Neural cell (in vitro differentiated cells): Measurements from ENCODE around the gene GRM3. TPM values are rescaled to one million over a fixed set of nuclear protein-coding genes. Genes with fewer than 3 reads are reported as not detected.

Source experiments
- H2AFZ ChIP-seq: fragments of 200-600, 300-800 bp; sonication (generic), shearing (Covaris generic); 2 replicates; pipeline ENCODE4 v1.6.0; 2014; ENCODE audit warnings: low read depth, mild to moderate bottlenecking, antibody characterized with exemption, low read length, moderate library complexity
- H3F3A ChIP-seq: fragments of 200-600 bp; shearing (Covaris generic); 2 replicates; pipeline ENCODE4 v1.6.1; 2016; ENCODE audit warnings: mild to moderate bottlenecking, moderate library complexity, mixed read lengths, antibody characterized with exemption, low read length; ENCODE audit not compliant: insufficient read depth, poor library complexity, severe bottlenecking
- H3K27ac ChIP-seq: fragments of 200-600, 300-800 bp; sonication (generic), shearing (Covaris generic); 2 replicates; pipeline ENCODE4 v1.5.1; 2014; ENCODE audit warnings: mild to moderate bottlenecking, low read length, moderate library complexity
- H3K27me3 ChIP-seq: fragments of 300-800, 200-600 bp; sonication (generic), shearing (Covaris generic); 2 replicates; pipeline ENCODE4 v1.6.0; 2014; ENCODE audit warnings: mild to moderate bottlenecking, low read depth, low read length, moderate library complexity; ENCODE audit not compliant: insufficient read depth
- H3K36me3 ChIP-seq: fragments of 300-800, 200-600 bp; sonication (generic), shearing (Covaris generic); 2 replicates; pipeline ENCODE4 v1.5.1; 2014; ENCODE audit warnings: mild to moderate bottlenecking, antibody characterized with exemption, low read length, moderate library complexity; ENCODE audit not compliant: insufficient read depth
- H3K4me2 ChIP-seq: fragments of 300-800, 200-600 bp; sonication (generic), shearing (Covaris generic); 2 replicates; pipeline ENCODE4 v1.6.0; 2014; ENCODE audit warnings: mild to moderate bottlenecking, low read length
- H3K4me3 ChIP-seq: fragments of 300-800, 200-600 bp; sonication (generic), shearing (Covaris generic); 2 replicates; pipeline ENCODE4 v1.5.1; 2014; ENCODE audit warnings: mild to moderate bottlenecking, low read length, moderate library complexity
- H3K79me2 ChIP-seq: fragments of 200-600 bp; shearing (Covaris generic); replicated peaks from 2 replicates; pipeline ENCODE4 v1.6.0; 2014; ENCODE audit warnings: mild to moderate bottlenecking, low read length, moderate library complexity; ENCODE audit not compliant: insufficient read depth
- H3K9ac ChIP-seq: fragments of 300-800, 200-600 bp; sonication (generic), shearing (Covaris generic); 2 replicates; pipeline ENCODE4 v1.6.1; 2016; ENCODE audit warnings: mild to moderate bottlenecking, low read length, mixed read lengths
- H3K9me2 ChIP-seq: fragments of 200-600 bp; shearing (Covaris generic); 2 replicates; pipeline ENCODE4 v1.6.1; 2016; ENCODE audit warnings: mild to moderate bottlenecking, low read length, mixed read lengths; ENCODE audit not compliant: insufficient read depth
- H3K9me3 ChIP-seq: fragments of 200-600, 300-800 bp; sonication (generic), shearing (Covaris generic); 2 replicates; pipeline ENCODE4 v1.6.1; 2016; ENCODE audit warnings: mild to moderate bottlenecking, mixed run types, low read length, moderate library complexity, mixed read lengths
- H4K20me1 ChIP-seq: fragments of 200-600 bp; shearing (Covaris generic); 2 replicates; pipeline ENCODE4 v1.6.1; 2016; ENCODE audit warnings: mild to moderate bottlenecking, mixed run types; ENCODE audit not compliant: insufficient read depth
- EP300 ChIP-seq: fragments of 450-650 bp; conservative IDR thresholded peaks from 2 replicates; pipeline ENCODE4 v1.6.1; 2014; ENCODE audit warnings: antibody characterized with exemption, mild to moderate bottlenecking, moderate library complexity; ENCODE audit not compliant: poor library complexity, severe bottlenecking
- EZH2 ChIP-seq: fragments of 200-600, 300-800 bp; shearing (Covaris generic), sonication (generic); IDR thresholded peaks from 2 replicates; pipeline ENCODE4 v1.6.1; 2014; ENCODE audit warnings: antibody characterized with exemption, low read length, borderline replicate concordance, mild to moderate bottlenecking; ENCODE audit not compliant: insufficient read depth, poor library complexity, severe bottlenecking
- MXI1 ChIP-seq: fragments of 450-650 bp; conservative IDR thresholded peaks from 2 replicates; pipeline ENCODE4 v1.6.1; 2014; ENCODE audit warnings: antibody characterized with exemption, mild to moderate bottlenecking; ENCODE audit not compliant: poor library complexity, severe bottlenecking
- POLR2AphosphoS5 ChIP-seq: IDR thresholded peaks from 2 replicates; pipeline ENCODE4 v1.6.1; 2012
- RAD21 ChIP-seq: fragments of 450-650 bp; conservative IDR thresholded peaks from 2 replicates; pipeline ENCODE4 v1.6.1; 2014; ENCODE audit warnings: antibody characterized with exemption, mild to moderate bottlenecking, moderate library complexity
- SMC3 ChIP-seq: fragments of 450-650 bp; conservative IDR thresholded peaks from 2 replicates; pipeline ENCODE4 v1.6.1; 2014; ENCODE audit warnings: antibody characterized with exemption, mild to moderate bottlenecking, moderate library complexity; ENCODE audit not compliant: poor library complexity
- TAF1 ChIP-seq: IDR thresholded peaks from 2 replicates; pipeline ENCODE4 v1.6.1; 2012; ENCODE audit warnings: low read depth
- polyA plus RNA-seq: library from polyadenylated mRNA; depleted of rRNA; stranded (reverse); fragments of >200 nt; gene quantifications from 2 replicates; pipeline ENCODE4 v1.2.3, GENCODE V29; 2014
- TF ChIP-seq, protein P1 (sequence below): fragments of 450-650 bp; IDR thresholded peaks from 2 replicates; pipeline ENCODE4 v1.5.1; 2014; ENCODE audit warnings: antibody characterized with exemption, mild to moderate bottlenecking, moderate library complexity; ENCODE audit not compliant: poor library complexity, severe bottlenecking
- TF ChIP-seq, protein P2 (sequence below): IDR thresholded peaks from 2 replicates; pipeline ENCODE4 v1.6.1; 2012; ENCODE audit warnings: borderline replicate concordance

Gene GRM3
- polyA plus RNA-seq, 1 donor from 2014 or later = 15.9 TPM

GRCh38 chr7:86708031-86708680 is 64.4 kb downstream of the GRM3 start:
- Histone ChIP-seq H3K4me3 (no peak overlapping the region), H3K27me3 (no peaks in the 10 kb centered on the region), H3K9me3 (no peaks in the 10 kb centered on the region), H2AFZ (no peak overlapping the region), H3K79me2 (no peaks in the 10 kb centered on the region), H3K9me2 (no peaks in the 10 kb centered on the region), H3K9ac (no peak overlapping the region), H4K20me1 (no peaks in the 10 kb centered on the region), H3K4me2 (no peak overlapping the region), H3K36me3 (no peaks in the 10 kb centered on the region), H3K27ac (no peak overlapping the region), H3F3A (no peaks in the 10 kb centered on the region)
- TF ChIP-seq, protein P1, sequence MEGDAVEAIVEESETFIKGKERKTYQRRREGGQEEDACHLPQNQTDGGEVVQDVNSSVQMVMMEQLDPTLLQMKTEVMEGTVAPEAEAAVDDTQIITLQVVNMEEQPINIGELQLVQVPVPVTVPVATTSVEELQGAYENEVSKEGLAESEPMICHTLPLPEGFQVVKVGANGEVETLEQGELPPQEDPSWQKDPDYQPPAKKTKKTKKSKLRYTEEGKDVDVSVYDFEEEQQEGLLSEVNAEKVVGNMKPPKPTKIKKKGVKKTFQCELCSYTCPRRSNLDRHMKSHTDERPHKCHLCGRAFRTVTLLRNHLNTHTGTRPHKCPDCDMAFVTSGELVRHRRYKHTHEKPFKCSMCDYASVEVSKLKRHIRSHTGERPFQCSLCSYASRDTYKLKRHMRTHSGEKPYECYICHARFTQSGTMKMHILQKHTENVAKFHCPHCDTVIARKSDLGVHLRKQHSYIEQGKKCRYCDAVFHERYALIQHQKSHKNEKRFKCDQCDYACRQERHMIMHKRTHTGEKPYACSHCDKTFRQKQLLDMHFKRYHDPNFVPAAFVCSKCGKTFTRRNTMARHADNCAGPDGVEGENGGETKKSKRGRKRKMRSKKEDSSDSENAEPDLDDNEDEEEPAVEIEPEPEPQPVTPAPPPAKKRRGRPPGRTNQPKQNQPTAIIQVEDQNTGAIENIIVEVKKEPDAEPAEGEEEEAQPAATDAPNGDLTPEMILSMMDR = no peak
- no peak for TF ChIP-seq MXI1

GRCh38 chr7:86720306-86720705 is 76.6 kb downstream of the GRM3 start:
- Histone ChIP-seq H3K79me2 (no peaks in the 10 kb centered on the region), H3K36me3 (no peaks in the 10 kb centered on the region), H3K4me3 (no peak overlapping the region), H3K9me2 (no peaks in the 10 kb centered on the region), H3K27ac (no peak overlapping the region), H4K20me1 (no peaks in the 10 kb centered on the region), H3K9ac (no peak overlapping the region), H2AFZ (no peak overlapping the region), H3F3A (no peaks in the 10 kb centered on the region), H3K4me2 (no peak overlapping the region), H3K9me3 (no peaks in the 10 kb centered on the region), H3K27me3 (no peaks in the 10 kb centered on the region)
- TF ChIP-seq MXI1 (no peak), POLR2AphosphoS5 (no peak), EZH2 (no peak), RAD21 (no peak), TAF1 (no peak), EP300 (no peak), SMC3 (no peak)
- TF ChIP-seq, protein P2, sequence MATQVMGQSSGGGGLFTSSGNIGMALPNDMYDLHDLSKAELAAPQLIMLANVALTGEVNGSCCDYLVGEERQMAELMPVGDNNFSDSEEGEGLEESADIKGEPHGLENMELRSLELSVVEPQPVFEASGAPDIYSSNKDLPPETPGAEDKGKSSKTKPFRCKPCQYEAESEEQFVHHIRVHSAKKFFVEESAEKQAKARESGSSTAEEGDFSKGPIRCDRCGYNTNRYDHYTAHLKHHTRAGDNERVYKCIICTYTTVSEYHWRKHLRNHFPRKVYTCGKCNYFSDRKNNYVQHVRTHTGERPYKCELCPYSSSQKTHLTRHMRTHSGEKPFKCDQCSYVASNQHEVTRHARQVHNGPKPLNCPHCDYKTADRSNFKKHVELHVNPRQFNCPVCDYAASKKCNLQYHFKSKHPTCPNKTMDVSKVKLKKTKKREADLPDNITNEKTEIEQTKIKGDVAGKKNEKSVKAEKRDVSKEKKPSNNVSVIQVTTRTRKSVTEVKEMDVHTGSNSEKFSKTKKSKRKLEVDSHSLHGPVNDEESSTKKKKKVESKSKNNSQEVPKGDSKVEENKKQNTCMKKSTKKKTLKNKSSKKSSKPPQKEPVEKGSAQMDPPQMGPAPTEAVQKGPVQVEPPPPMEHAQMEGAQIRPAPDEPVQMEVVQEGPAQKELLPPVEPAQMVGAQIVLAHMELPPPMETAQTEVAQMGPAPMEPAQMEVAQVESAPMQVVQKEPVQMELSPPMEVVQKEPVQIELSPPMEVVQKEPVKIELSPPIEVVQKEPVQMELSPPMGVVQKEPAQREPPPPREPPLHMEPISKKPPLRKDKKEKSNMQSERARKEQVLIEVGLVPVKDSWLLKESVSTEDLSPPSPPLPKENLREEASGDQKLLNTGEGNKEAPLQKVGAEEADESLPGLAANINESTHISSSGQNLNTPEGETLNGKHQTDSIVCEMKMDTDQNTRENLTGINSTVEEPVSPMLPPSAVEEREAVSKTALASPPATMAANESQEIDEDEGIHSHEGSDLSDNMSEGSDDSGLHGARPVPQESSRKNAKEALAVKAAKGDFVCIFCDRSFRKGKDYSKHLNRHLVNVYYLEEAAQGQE = no peak
- TF ChIP-seq, protein P1 = no peak
